A549 (cell line): ENCODE results near the gene FAM78A.

ENCODE experiments used
- CHD4 ChIP-seq: fragments of 200-600 bp; sonication (generic); IDR thresholded peaks from 2 replicates; pipeline ENCODE4 v1.6.1; 2016; ENCODE audit warnings: antibody characterized with exemption, mild to moderate bottlenecking, borderline replicate concordance
- CTCF ChIP-seq: fragments of >200 bp; sonication (Bioruptor Twin); formaldehyde crosslinking; IDR thresholded peaks from 3 replicates; pipeline ENCODE4 v1.5.1; 2016
- PHF8 ChIP-seq: fragments of 200-600 bp; sonication (generic); IDR thresholded peaks from 2 replicates; pipeline ENCODE4 v1.6.1; 2016; ENCODE audit warnings: low read depth, mild to moderate bottlenecking, antibody characterized with exemption, moderate library complexity, borderline replicate concordance
- POLR2A ChIP-seq: IDR thresholded peaks from 2 replicates; pipeline ENCODE4 v1.6.1; 2012; ENCODE audit warnings: mild to moderate bottlenecking, low read length
- RFX5 ChIP-seq: fragments of 450-650 bp; IDR thresholded peaks from 2 replicates; pipeline ENCODE4 v1.7.1; 2014; ENCODE audit warnings: antibody characterized with exemption, mild to moderate bottlenecking, moderate library complexity
- USF2 ChIP-seq: fragments of 450-650 bp; IDR thresholded peaks from 2 replicates; pipeline ENCODE4 v1.6.1; 2014; ENCODE audit warnings: antibody characterized with exemption

- TF ChIP-seq USF2 (no peak), POLR2A (no peak), RFX5 (no peak), PHF8 (no peak), CHD4 (no peak), CTCF (no peak)
Observed at GRCh38 chr9:131238402-131239021, 37.8 kb downstream of the FAM78A start.
